GM12865 (cell line): Measurements from ENCODE around the gene CDH13.

Experiments
- DNase-seq: peaks from one replicate; pipeline ENCODE4 v3.0.0; 2010; ENCODE audit warnings: low read depth
- H3K4me3 ChIP-seq: 2 replicates; pipeline ENCODE4 v1.5.1; 2011; ENCODE audit warnings: mild to moderate bottlenecking, low read depth, low read length, control low read depth
- TF ChIP-seq, protein P1 (sequence below): IDR thresholded peaks from 2 replicates; pipeline ENCODE4 v1.5.1; 2011; ENCODE audit warnings: low read length, control low read depth, low read depth, inconsistent platforms; ENCODE audit not compliant: insufficient read depth; ENCODE audit errors: missing control alignments

Gene CDH13

DNA sequence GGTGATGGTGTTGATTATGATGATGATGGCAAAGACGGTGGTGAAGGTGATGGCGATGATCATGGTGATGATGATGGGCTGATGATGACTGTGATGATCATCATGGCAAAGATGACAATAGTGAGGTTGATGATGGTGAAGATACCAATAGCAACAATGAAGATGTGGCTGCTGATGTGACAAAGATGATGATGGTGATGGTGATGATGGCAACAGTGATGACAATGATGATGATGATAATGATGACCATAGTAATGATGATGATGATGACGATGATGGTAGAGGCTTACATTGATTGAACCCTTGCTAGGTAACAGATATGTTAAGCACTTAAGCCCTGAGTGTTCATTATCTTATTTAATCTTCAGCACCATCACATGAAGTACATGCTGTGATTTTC lies 817.2 kb downstream of the CDH13 start:
- TF ChIP-seq, protein P1, sequence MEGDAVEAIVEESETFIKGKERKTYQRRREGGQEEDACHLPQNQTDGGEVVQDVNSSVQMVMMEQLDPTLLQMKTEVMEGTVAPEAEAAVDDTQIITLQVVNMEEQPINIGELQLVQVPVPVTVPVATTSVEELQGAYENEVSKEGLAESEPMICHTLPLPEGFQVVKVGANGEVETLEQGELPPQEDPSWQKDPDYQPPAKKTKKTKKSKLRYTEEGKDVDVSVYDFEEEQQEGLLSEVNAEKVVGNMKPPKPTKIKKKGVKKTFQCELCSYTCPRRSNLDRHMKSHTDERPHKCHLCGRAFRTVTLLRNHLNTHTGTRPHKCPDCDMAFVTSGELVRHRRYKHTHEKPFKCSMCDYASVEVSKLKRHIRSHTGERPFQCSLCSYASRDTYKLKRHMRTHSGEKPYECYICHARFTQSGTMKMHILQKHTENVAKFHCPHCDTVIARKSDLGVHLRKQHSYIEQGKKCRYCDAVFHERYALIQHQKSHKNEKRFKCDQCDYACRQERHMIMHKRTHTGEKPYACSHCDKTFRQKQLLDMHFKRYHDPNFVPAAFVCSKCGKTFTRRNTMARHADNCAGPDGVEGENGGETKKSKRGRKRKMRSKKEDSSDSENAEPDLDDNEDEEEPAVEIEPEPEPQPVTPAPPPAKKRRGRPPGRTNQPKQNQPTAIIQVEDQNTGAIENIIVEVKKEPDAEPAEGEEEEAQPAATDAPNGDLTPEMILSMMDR, result no peak
- no peak for DNase-seq
- H3K4me3 ChIP-seq, result no peak overlapping the region

DNA sequence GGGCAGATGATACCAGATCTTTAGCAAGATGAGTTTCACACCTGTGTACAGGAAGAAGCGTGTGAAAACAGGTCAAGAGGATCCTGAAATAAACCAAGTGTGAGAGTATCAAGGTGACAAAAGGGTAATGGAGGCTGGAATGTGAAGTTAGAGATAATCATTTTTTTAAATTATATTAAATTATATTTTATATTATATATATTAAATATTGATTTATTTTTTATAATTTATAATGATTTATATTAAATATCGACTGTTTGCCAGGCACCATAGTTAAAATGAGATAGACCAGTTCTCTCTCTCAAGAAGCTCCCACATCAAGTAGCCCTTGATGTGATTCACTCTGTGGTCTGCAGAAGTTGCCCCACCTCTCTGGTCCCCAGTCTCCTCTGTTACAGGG lies 820.8 kb downstream of the CDH13 start:
- DNase-seq, result no peak
- no peak overlapping the region for H3K4me3 ChIP-seq
- TF ChIP-seq, protein P1, result no peak

DNA sequence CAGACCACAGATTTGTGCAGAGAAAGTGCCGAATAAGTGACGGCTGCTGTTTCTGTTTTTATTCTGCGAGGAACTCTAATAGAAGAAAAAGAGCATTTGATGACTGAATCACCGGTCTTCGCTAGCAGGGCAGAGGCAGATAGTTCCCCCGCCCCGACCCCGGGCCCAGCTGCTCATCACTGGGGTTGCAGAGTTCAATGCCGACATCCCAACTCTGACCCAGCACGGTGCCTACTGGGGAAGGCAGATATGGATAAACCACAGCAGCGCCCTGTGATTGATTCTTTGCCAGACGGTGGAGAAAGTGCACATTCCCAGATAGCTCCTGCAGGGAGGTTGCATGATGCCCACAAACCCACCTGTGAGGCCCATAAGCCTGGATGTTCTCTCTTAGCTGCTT lies 823.1 kb downstream of the CDH13 start:
- no peak overlapping the region for H3K4me3 ChIP-seq
- TF ChIP-seq, protein P1, result no peak
- no peak for DNase-seq

DNA sequence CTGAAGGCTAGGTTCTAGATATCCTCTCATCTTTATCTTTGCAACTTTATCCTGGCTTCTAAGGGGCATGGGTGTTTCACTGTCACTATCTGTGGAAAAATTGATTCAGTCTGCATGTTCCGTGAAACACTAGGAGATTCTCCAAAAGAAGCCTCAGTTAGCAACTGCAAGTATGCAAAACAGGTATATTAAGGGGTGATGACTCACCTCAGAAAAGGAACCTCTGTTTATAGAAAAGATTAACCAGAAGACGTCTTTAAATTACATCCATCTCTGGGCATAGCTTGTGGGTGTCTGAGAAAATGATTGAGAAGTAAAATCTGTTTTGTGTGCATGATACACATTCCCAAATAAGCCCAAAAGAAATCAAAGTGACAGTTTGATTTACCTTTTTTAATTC lies 827.2 kb downstream of the CDH13 start:
- TF ChIP-seq, protein P1, result no peak
- no peak overlapping the region for H3K4me3 ChIP-seq
- no peak for DNase-seq

DNA sequence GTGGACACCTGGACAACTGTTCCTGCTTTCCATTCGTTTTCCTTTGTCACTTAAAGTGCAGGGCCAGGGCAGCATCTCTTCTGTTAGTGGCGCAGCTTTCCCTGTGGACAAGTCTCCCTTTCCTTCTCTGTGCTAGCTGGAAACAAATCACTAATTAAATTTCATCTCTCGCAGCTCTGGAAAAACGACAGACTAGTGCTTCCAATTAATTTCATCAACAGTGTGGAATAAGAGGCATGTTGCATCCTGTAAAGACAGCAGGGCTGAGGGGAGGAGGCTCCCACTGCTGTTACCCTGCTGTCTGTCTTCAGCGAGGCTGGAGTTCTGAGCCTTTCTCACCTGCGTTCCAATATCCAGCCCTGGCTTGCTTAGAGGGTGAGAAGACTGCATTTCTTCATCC lies 828.9 kb downstream of the CDH13 start:
- DNase-seq, result no peak

DNA sequence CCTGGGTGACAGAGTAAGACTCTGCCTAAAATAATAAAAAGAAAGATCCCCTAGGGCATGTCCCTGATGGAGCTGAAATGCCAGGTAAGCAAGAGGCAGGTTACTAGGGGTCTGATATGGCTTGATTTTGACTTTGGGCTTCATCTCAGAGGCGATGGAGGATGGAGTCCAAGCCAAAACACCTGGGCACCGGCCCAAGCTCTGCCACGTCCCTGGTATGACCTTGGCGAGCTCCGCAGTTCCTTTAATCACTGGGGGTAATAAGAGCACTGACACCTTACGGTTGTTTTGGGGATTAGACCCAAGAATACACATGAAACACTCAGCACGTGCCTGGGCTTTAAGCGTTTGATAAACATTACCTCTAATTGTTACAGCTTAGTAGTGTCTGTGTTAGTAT lies 830.2 kb downstream of the CDH13 start:
- no peak overlapping the region for H3K4me3 ChIP-seq
- no peak for DNase-seq
- TF ChIP-seq, protein P1, result no peak

More for the DNA sequence above, 828.9 kb downstream of the CDH13 start:
- H3K4me3 ChIP-seq, result no peak overlapping the region
- TF ChIP-seq, protein P1, result no peak

DNA sequence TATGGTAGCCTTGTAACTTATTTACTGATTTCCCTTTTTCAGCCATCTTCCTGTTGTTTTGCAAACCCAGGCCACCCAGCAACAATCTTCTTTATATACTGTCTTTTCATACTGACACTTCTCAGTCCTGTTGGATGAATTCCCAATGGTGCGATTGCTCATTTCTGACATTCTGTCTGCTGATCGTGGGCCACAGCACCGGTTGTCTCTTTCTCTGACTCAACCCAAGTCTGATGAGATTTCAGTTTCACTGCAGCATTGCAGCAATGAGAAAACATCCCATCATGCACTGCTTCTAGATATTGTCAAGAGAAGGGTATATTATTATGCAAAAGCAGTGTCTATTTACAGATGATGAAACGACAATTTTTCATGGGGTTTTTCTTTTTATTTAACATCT lies 831.8 kb downstream of the CDH13 start:
- no peak overlapping the region; the same call in 1 of the 2 replicates for H3K4me3 ChIP-seq
- TF ChIP-seq, protein P1, result no peak
- peak; percentile 80 for DNase-seq
